ENCODE results near the gene SLAMF8. TPM values are rescaled to one million over a fixed set of nuclear protein-coding genes. Genes with fewer than 3 reads are reported as not detected.

Gene SLAMF8
- total and polyA plus RNA-seq, 2 experiments from 2014 or later, result not detected

GRCh38 chr1:159848326-159848725, 21.7 kb downstream of the SLAMF8 start:
- no peak overlapping the region for H3K27ac ChIP-seq
- TF ChIP-seq CTCF (IDR thresholded peaks at IDR 0.05; ENCODE audit: low read depth, low read length), result no peak
- peaks cover 15% of the 10 kb centered on the region for H3K27me3 ChIP-seq
- H3K4me3 ChIP-seq, result no peak overlapping the region
- H3K4me1 ChIP-seq (ENCODE audit: low read depth), result peaks cover 1% of the 10 kb centered on the region
- DNase-seq (ENCODE audit: low read depth in 1 of 2, low spot score in 1 of 2), result no peak
- H3K9me3 ChIP-seq (ENCODE audit: low read depth), result no peaks in the 10 kb centered on the region
- no peaks in the 10 kb centered on the region for H3K36me3 ChIP-seq

GRCh38 chr1:159849626-159850366, 23.1 kb downstream of the SLAMF8 start:
- no peak overlapping the region for H3K27ac ChIP-seq
- H3K36me3 ChIP-seq, result no peaks in the 10 kb centered on the region
- no peaks in the 10 kb centered on the region for H3K9me3 ChIP-seq (ENCODE audit: low read depth)
- no peak overlapping the region for H3K4me3 ChIP-seq
- TF ChIP-seq CTCF (IDR thresholded peaks at IDR 0.05; ENCODE audit: low read depth, low read length), result no peak
- H3K27me3 ChIP-seq, result peaks cover 15% of the 10 kb centered on the region
- H3K4me1 ChIP-seq (ENCODE audit: low read depth), result peaks cover 8% of the 10 kb centered on the region
- DNase-seq (ENCODE audit: low read depth in 1 of 2, low spot score in 1 of 2), result peak in 1 of 2 donors; percentile 35

GRCh38 chr1:159851407-159851806, 24.7 kb downstream of the SLAMF8 start:
- H3K36me3 ChIP-seq, result no peaks in the 10 kb centered on the region
- TF ChIP-seq CTCF (IDR thresholded peaks at IDR 0.05; ENCODE audit: low read depth, low read length), result peak; percentile 31
- H3K4me3 ChIP-seq, result no peak overlapping the region
- peaks cover 8% of the 10 kb centered on the region for H3K4me1 ChIP-seq (ENCODE audit: low read depth)
- H3K27me3 ChIP-seq, result peaks cover 31% of the 10 kb centered on the region
- H3K27ac ChIP-seq, result no peak overlapping the region
- DNase-seq (ENCODE audit: low read depth in 1 of 2, low spot score in 1 of 2), result no peak
- H3K9me3 ChIP-seq (ENCODE audit: low read depth), result no peaks in the 10 kb centered on the region

GRCh38 chr1:159853417-159854115, 26.9 kb downstream of the SLAMF8 start:
- Histone ChIP-seq H3K9me3 (ENCODE audit: low read depth) (no peaks in the 10 kb centered on the region), H3K36me3 (no peaks in the 10 kb centered on the region), H3K4me1 (ENCODE audit: low read depth) (peaks cover 8% of the 10 kb centered on the region), H3K4me3 (peak overlapping the region; percentile 32), H3K27ac (no peak overlapping the region), H3K27me3 (peaks cover 47% of the 10 kb centered on the region)
- no peak for TF ChIP-seq CTCF (IDR thresholded peaks at IDR 0.05; ENCODE audit: low read depth, low read length)
- no peak for DNase-seq (ENCODE audit: low read depth in 1 of 2, low spot score in 1 of 2)

GRCh38 chr1:159854116-159854692, 27.5 kb downstream of the SLAMF8 start:
- no peak for TF ChIP-seq CTCF (IDR thresholded peaks at IDR 0.05; ENCODE audit: low read depth, low read length)
- no peak overlapping the region for H3K27ac ChIP-seq
- peak; percentile 64 to 70 for DNase-seq (ENCODE audit: low read depth in 1 of 2, low spot score in 1 of 2)
- peak overlapping the region; percentile 32 for H3K4me3 ChIP-seq
- no peaks in the 10 kb centered on the region for H3K9me3 ChIP-seq (ENCODE audit: low read depth)
- H3K4me1 ChIP-seq (ENCODE audit: low read depth), result peaks cover 8% of the 10 kb centered on the region
- peaks cover 48% of the 10 kb centered on the region for H3K27me3 ChIP-seq
- H3K36me3 ChIP-seq, result no peaks in the 10 kb centered on the region

All from cardiac muscle cell (in vitro differentiated cells and primary cell).